AG08395 (cell line): Measurements from ENCODE around the gene DND1.
"Not testable (repeated sequence)": the region's sequence is repeated elsewhere in the genome, so short reads cannot be mapped to it uniquely, and the experiment has no call there.

ENCODE experiments used
- DNase-seq: peaks from one replicate; pipeline ENCODE4 v3.0.0; 2012; ENCODE audit warnings: mixed read lengths, low spot score

Gene DND1

GRCh38 chr5:140672455-140673186 is 755 bp downstream of the DND1 start:
- DNase-seq, result no peak

GRCh38 chr5:140671472-140672125 is 1.8 kb downstream of the DND1 start:
- DNase-seq, result no peak

GRCh38 chr5:140671035-140671434 is 2.3 kb downstream of the DND1 start:
- not testable (repeated sequence) for DNase-seq

DNA sequence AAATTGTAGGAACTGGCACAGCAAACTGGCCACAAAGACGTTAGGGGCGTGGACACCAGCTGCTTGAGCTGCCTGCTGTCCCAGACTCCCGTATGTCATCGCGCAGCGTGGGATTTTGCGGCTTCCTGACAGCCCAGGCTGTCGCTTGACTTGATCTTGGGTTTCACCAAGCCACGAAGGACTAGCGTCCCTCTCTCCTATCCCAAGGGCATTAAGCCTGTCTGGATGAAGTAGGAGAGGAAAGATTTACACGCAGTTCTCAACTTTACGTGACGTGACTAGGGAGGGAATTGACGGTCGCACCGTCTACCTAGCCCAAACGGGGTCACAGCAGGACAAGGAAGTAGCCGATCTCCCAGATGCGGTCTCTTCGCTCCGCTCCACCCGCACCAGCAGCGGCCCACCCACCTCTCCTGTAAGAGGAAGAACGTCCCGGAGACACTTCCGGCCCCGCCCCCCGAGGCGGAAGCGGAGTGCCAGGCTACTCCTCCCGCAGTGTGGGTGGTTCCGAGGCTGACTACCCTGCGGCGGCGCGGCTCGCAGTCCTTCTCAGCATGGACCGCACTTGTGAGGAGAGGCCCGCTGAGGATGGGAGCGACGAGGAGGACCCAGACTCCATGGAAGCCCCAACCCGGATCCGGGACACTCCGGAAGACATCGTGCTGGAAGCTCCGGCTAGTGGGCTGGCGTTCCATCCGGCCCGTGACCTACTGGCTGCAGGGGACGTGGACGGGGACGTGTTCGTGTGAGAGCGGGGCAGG is 8.8 kb downstream of the DND1 start, which contains the start of gene WDR55:
TSS of gene WDR55 (plus strand) at position 546 of the 761 bp plus-strand sequence. CDS start at position 555, 9 bp downstream.
- peak; percentile 97 for DNase-seq

GRCh38 chr5:140664030-140664358 is 9.4 kb downstream of the DND1 start:
- no peak for DNase-seq

GRCh38 chr5:140660371-140660770 is 13.0 kb downstream of the DND1 start:
- DNase-seq, result not testable (repeated sequence)

GRCh38 chr5:140658870-140659269 is 14.5 kb downstream of the DND1 start:
- DNase-seq, result no peak

GRCh38 chr5:140647042-140647419 is 26.3 kb downstream of the DND1 start:
- no peak for DNase-seq

DNA sequence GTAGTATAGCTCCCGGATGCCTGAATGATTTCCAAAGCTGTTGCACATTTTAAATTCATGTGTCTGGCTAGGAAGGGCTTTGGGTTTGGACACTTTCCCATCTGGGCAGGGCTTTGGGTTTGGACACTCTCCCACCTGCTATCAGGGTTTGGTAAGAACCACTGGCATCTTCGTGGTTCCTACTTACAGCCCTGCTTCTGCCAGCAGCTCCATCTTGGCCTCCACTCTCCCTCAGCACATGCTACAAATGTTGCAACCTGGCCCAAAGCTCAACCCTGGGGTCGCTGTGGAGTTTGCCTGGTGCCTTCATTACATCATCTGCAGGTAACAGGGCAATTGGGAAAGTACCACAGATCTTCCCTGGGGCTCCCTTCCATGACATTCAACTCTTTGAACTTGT is 30.7 kb downstream of the DND1 start:
- DNase-seq, result peak; percentile 53

DNA sequence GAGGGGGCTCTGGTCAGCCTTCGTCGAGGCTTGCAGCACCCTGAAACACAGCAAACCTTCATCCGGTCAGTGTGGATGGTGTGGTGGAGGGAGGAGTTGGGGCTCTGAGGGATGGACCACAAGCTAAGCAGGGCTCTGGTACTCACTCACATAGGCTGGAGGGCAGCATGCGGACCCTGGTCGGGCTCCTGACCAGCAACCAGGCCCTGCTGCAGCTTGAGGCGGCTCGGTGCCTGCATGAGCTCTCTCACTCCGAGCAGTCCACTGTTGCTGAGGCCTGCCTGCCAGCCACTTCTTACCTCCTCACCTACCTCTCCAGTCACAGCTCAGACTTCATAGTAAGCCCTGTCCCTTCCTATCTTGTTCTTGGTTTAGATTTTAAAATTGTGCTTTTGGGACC is 31.7 kb downstream of the DND1 start:
- no peak for DNase-seq

GRCh38 chr5:140639148-140639981 is 34.0 kb downstream of the DND1 start, which contains the start of gene TMCO6:
Gene TMCO6 (plus strand): TSS chr5:140639451. CDS start chr5:140639528, 77 bp downstream.
- peak; percentile 100 for DNase-seq

GRCh38 chr5:140638898-140639147 is 34.6 kb downstream of the DND1 start:
- not testable (repeated sequence) for DNase-seq

- DNase-seq, result no peak
Observed at GRCh38 chr5:140637371-140638100, 35.8 kb downstream of the DND1 start.

GRCh38 chr5:140635291-140636257 is 37.8 kb downstream of the DND1 start:
- DNase-seq, result no peak

DNA sequence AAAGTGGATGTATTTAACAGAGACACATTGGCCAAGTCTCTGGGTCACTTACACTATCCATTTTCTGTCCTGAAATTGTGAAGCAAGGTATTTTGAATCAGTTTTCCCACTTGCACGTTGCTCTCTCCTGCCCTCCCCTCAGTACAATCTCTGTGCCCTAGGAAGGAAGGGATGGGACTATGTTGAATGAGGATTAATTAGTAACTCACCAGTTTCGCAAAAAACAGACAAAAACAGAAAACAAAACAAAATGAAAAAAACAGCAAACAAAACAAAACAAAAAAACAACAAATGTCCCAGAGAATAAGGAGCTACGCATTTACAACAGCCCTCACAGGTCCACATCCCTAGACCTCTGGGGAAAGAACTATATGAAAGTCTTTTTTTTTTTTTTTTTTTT is 39.3 kb downstream of the DND1 start:
- DNase-seq, result no peak

- no peak for DNase-seq
Observed at GRCh38 chr5:140633501-140633900, 39.9 kb downstream of the DND1 start.

- peak; percentile 73 for DNase-seq
Observed at GRCh38 chr5:140633021-140633471, 40.3 kb downstream of the DND1 start, which contains the start of gene CD14. Gene CD14 (minus strand): TSS chr5:140633175. CDS start chr5:140633071, 104 bp downstream.

GRCh38 chr5:140632366-140633020 is 40.9 kb downstream of the DND1 start:
- peak; percentile 20 for DNase-seq

DNA sequence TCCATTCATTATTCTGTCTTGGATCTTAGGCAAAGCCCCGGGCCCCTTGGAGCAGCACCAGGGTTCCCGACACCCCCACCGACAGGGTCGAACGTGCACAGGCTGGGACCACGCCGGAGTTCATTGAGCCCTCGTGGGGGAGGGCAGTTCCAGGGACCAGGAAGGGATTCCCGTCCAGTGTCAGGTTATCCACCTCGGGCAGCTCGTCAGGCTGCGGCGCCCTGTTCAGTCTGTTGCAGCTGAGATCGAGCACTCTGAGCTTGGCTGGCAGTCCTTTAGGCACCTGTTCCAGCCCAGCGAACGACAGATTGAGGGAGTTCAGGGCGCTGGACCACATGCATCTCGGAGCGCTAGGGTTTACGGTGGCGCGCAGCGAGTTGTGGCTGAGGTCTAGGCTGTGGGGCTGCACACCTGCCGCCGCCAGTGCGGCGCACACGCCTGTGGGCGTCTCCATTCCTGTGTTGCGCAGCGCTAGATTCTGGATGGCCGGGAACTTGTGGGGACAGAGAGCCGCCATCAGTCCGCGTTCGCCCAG is 41.5 kb downstream of the DND1 start:
- no peak for DNase-seq
